ENCODE measurements around the gene MTCP1. TPM values are rescaled to one million over a fixed set of nuclear protein-coding genes. Genes with fewer than 3 reads are reported as not detected.
A peak's percentile ranks its signal among the peaks of the same experiment; 100 is the strongest.

The MTCP1 gene
- total RNA-seq: 10 to 100 TPM; 15.0 to 19.3 TPM

DNA sequence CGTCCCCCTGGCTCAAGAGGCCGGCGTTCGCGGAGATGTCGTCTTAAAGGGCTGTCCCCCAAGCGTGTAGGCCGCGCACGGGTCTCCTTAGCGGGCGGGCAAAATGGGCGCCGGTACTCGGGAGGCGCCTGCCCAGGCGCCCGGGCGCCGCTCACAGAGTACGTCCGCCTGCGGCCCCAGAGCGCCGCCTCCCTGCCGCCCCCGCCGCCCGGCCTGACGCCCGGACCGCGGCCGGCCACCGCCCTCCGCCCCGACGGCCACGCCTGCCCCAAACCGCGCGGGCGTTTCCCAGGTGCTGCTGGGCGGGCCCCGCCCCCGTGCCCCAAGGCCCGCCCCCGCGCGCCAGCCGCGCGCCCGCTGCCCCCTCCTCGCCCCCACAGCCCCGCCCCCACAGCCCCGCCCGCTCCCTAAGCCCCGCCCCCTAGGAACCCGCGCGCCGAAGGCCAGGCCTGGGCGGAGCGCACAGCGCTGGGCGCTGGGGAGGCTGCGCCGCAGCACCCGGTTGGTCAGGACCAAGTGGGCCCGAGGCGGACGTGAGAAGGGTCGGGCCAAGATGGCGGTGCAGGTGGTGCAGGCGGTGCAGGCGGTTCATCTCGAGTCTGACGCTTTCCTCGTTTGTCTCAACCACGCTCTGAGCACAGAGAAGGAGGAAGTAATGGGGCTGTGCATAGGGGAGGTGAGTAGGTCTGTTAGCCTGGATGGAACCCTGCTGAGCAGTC lies at the start of gene MTCP1, which contains the start of the genes BRCC3 and CMC4:
MTCP1 (minus strand) TSS at position 162 of the 719 bp plus-strand sequence. CDS start 5,126 bp downstream, outside the sequence.
BRCC3 (plus strand) TSS at position 534 of the 719 bp plus-strand sequence; CDS start at position 554, 20 bp downstream.
CMC4 (minus strand) TSS at position 162 of the 719 bp plus-strand sequence. CDS start 7,113 bp downstream, outside the sequence.
- Mint-ChIP-seq H3K27ac (peak within 1 kb of the TSS; percentile 84), H3K4me3 (peak within 1 kb of the TSS; percentile 89), H3K9me3 (no peaks in the 10 kb centered on the region), H3K4me1 (ENCODE audit: low read depth) (peaks cover 43% of the 10 kb centered on the region), H3K27me3 (ENCODE audit: low read depth) (no peaks in the 10 kb centered on the region), H3K36me3 (ENCODE audit: low read depth) (peaks cover 23% of the 10 kb centered on the region)
- DNase-seq: peak; percentile 79
- intact Hi-C loops (cut with micrococcal nuclease): loop anchor here (1.0 to 5.0 kb wide), 5 partner anchors 37 to 696 kb away; partner anchors contain the start of gene VBP1
- CTCF ChIA-PET: interaction anchor here (0.8 kb wide), 1 partner anchor 14 kb away, joined by 4 read pairs; no protein-coding TSS in a partner anchor

DNA sequence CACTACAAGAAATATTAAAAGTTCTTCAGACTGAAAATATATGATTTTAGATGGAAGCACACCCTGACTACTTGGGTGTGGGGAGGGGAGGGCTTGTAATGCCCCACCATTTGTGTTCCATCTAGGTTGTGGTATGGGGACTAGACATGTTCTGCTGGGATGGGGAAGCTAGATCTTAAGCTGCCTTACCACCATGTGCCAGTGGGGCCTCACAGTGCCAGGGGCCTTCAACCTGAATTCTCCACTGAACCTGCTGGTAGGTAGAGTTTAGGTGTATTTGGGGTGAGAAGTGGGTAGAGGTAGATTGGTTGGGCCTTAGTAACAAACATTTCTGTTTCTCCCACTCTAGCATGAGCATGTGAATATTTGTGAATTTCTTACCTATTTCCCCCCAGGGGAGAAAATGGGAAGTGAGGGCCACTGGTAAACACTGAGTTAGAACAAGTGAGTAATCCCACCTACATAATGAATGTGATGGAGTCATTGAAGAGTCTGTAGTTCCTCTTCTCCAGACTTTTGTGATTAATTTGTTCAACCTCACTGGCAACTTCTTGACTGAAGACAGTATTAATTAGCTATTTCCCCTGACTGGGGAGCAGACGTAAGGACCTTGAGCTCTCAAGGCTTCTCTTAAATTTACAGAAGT lies 44.4 kb upstream of the MTCP1 start:
- no peaks in the 10 kb centered on the region for H3K9me3 Mint-ChIP-seq
- intact Hi-C loops (cut with micrococcal nuclease): no loop called here
- H3K4me3 Mint-ChIP-seq: no peak overlapping the region
- H3K27me3 Mint-ChIP-seq (ENCODE audit: low read depth): no peaks in the 10 kb centered on the region
- DNase-seq: no peak
- no peak overlapping the region for H3K27ac Mint-ChIP-seq
- CTCF ChIA-PET: interaction anchor here (1.0 kb wide), 1 partner anchor 33 kb away, joined by 4 read pairs; no protein-coding TSS in a partner anchor
- H3K4me1 Mint-ChIP-seq (ENCODE audit: low read depth): no peaks in the 10 kb centered on the region
- H3K36me3 Mint-ChIP-seq (ENCODE audit: low read depth): peaks cover 17% of the 10 kb centered on the region

DNA sequence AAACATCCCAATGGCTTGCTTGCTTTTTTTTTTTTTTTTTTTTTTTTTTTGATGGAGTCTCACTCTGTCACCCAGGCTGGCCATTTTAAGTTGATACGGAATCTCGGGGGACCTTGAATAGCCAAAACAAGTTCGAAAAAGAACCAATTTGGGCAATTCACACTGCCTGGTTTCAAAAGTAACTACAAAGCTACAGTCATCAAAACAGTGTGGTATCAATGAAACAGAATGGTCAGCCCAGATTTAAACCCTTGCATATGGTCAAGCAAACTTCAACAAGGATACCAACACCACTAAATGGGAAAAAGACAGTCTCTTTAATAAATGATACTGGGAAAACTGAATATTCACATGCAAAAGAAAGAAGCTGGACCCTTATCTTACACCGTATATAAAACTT lies 42.2 kb upstream of the MTCP1 start:
- CTCF ChIA-PET: no interaction called here
- peaks cover 8% of the 10 kb centered on the region for H3K36me3 Mint-ChIP-seq (ENCODE audit: low read depth)
- peaks cover 8% of the 10 kb centered on the region for H3K4me1 Mint-ChIP-seq (ENCODE audit: low read depth)
- H3K27me3 Mint-ChIP-seq (ENCODE audit: low read depth): no peaks in the 10 kb centered on the region
- no peak overlapping the region for H3K4me3 Mint-ChIP-seq
- intact Hi-C loops (cut with micrococcal nuclease): no loop called here
- no peak for DNase-seq
- no peaks in the 10 kb centered on the region for H3K9me3 Mint-ChIP-seq
- no peak overlapping the region for H3K27ac Mint-ChIP-seq

DNA sequence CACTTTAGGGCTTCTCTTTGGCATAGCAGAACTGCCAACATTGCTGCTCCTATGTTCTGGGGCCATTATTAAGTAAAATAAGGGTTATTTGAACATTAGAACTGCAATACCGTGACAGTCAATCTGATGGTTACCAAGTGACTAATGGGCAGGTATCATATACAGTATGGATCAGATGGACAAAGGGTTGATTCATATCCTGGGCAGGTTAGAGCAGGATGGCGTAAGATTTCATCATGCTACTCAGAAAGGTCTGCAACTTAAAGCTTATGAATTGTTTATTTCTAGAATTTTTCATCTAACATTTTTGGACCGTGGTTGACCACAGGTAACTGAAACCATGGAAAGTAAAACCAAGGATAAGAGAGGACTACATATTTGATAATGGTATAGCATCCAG lies 41.2 kb upstream of the MTCP1 start:
- Mint-ChIP-seq H3K27ac (no peak overlapping the region), H3K9me3 (no peaks in the 10 kb centered on the region), H3K4me3 (no peak overlapping the region), H3K27me3 (ENCODE audit: low read depth) (no peaks in the 10 kb centered on the region), H3K36me3 (ENCODE audit: low read depth) (peaks cover 12% of the 10 kb centered on the region), H3K4me1 (ENCODE audit: low read depth) (peaks cover 15% of the 10 kb centered on the region)
- intact Hi-C loops (cut with micrococcal nuclease): no loop called here
- CTCF ChIA-PET: interaction anchor here (1.8 kb wide), 1 partner anchor 18 kb away, joined by 4 read pairs; no protein-coding TSS in a partner anchor
- DNase-seq: no peak

DNA sequence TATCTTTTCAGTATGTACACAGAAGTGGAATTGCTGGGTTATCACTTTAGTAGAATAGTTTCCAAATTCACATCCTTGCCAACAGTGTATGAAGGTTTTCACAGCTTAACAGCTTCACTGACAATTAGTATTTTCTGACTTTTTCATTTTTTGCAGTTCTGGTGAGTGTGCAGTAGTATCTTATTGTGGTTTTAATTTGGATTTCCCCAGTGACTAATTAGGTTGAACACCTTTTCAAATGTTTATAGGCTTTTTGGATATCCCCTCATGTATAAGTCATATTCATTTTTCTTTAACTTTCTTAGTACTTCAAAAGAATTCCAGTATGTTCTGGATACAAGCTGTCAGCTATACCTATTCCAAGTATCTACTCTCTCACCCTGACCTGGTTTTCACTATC lies 37.5 kb upstream of the MTCP1 start:
- H3K27ac Mint-ChIP-seq: peak overlapping the region; percentile 56
- intact Hi-C loops (cut with micrococcal nuclease): loop anchor here (1.0 kb wide), 2 partner anchors 37 to 81 kb away; partner anchors contain the start of genes BRCC3, CMC4 and MTCP1
- H3K36me3 Mint-ChIP-seq (ENCODE audit: low read depth): peaks cover 11% of the 10 kb centered on the region
- H3K4me3 Mint-ChIP-seq: no peak overlapping the region
- no peaks in the 10 kb centered on the region for H3K27me3 Mint-ChIP-seq (ENCODE audit: low read depth)
- CTCF ChIA-PET: interaction anchor here (1.5 kb wide), 1 partner anchor 14 kb away, joined by 6 read pairs; no protein-coding TSS in a partner anchor
- peaks cover 18% of the 10 kb centered on the region for H3K4me1 Mint-ChIP-seq (ENCODE audit: low read depth)
- H3K9me3 Mint-ChIP-seq: no peaks in the 10 kb centered on the region
- no peak for DNase-seq

DNA sequence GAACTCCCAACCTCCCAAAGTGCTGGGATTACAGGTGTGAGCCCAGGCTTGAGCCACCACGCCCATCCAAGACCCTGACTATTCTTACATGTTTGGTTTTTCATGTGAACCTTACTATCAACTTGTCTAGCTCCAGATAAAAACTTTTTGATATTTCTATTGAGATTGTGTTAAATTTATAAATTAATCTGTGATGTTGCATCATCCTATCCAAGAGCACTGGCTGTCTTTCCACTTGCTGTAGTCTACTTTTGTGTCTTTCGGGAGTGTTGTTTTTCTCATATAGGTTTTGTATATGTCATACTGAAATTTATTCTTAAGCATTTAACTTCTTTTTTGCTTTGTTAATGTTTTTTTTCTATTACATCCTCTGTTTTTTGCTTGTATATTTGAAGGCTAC lies 35.0 kb upstream of the MTCP1 start:
- Mint-ChIP-seq H3K9me3 (no peaks in the 10 kb centered on the region), H3K4me3 (no peak overlapping the region), H3K27ac (no peak overlapping the region), H3K36me3 (ENCODE audit: low read depth) (peaks cover 11% of the 10 kb centered on the region), H3K27me3 (ENCODE audit: low read depth) (no peaks in the 10 kb centered on the region), H3K4me1 (ENCODE audit: low read depth) (peaks cover 25% of the 10 kb centered on the region)
- CTCF ChIA-PET: no interaction called here
- intact Hi-C loops (cut with micrococcal nuclease): no loop called here
- no peak for DNase-seq

DNA sequence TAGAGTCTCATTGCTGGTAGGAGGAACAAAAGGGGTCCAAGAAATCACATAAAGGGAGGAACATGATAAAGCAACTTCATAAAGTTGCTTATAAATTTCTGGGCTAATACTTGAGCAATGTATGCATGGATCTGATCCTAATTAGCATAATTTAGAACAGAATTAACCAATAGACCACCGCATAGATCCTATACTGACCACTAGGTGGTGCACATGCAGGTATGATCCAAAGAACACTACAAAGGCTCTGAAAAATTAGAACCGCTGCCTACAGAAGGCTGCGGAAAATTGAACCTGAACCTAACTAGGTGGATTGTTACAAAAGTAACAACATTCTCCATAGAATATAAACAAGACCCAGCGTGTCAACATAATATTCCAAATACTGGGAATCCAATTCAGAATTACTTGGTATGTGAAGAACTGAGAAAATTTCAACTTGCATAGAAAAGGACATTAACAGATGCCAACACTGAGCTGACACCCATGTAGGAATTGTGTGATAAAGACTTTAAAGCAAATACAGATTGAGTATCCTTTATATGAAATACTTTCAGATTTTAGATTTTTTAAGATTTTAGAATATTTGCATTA lies 23.6 kb upstream of the MTCP1 start:
- peaks cover 11% of the 10 kb centered on the region for H3K36me3 Mint-ChIP-seq (ENCODE audit: low read depth)
- intact Hi-C loops (cut with micrococcal nuclease): loop anchor here (1.0 to 2.0 kb wide), 3 partner anchors 55 to 726 kb away; no protein-coding TSS in a partner anchor
- CTCF ChIA-PET: interaction anchor here (0.7 to 2.0 kb wide), 8 partner anchors 8 to 177 kb away, joined by 3 to 6 read pairs (median 4); partner anchors contain the start of gene VBP1
- DNase-seq: peak; percentile 32
- no peaks in the 10 kb centered on the region for H3K9me3 Mint-ChIP-seq
- no peak overlapping the region for H3K27ac Mint-ChIP-seq
- H3K4me1 Mint-ChIP-seq (ENCODE audit: low read depth): no peaks in the 10 kb centered on the region
- no peak overlapping the region for H3K4me3 Mint-ChIP-seq
- H3K27me3 Mint-ChIP-seq (ENCODE audit: low read depth): no peaks in the 10 kb centered on the region

- Mint-ChIP-seq H3K27ac (no peak overlapping the region), H3K36me3 (ENCODE audit: low read depth) (peaks cover 8% of the 10 kb centered on the region), H3K4me1 (ENCODE audit: low read depth) (no peaks in the 10 kb centered on the region), H3K4me3 (no peak overlapping the region), H3K27me3 (ENCODE audit: low read depth) (no peaks in the 10 kb centered on the region), H3K9me3 (no peaks in the 10 kb centered on the region)
- CTCF ChIA-PET: interaction anchor here (0.8 to 1.6 kb wide), 6 partner anchors 12 to 169 kb away, joined by 3 to 15 read pairs (median 4); no protein-coding TSS in a partner anchor
- no peak for DNase-seq
- intact Hi-C loops (cut with micrococcal nuclease): loop anchor here (1.0 kb wide), 2 partner anchors 106 to 169 kb away; no protein-coding TSS in a partner anchor
Measured at GRCh38 chrX:155086961-155087735, 16.2 kb upstream of the MTCP1 start.

DNA sequence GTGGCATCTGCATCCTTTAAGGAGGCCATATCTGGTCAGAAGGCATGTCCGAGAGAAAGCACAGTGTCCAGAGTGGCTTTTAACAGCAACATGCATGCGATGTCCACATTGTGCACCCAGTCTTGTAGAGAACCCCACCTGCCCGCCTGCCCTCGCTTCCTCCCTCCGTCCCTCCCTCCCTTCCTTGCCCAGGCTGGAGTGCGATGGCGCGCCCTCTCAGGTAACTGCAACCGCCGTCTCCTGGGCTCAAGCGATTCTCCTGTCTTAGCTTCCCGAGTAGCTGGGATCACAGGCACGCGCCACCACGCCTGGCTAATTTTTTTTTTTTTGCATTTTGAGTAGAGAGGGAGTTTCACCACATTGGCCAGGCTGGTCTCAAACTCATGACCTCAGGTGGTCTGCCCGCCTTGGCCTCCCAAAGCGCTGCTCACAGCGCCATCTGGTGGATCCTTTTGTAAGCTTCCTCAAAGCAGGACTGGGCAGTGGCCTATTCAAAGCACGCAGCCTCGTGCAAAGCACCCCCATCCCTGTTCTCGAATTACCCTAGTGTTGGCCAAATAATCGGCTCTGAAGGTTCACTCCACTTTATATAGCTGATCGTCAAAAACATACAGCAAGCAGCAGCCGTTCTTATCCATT lies 15.4 kb upstream of the MTCP1 start:
- H3K4me3 Mint-ChIP-seq: no peak overlapping the region
- peaks cover 8% of the 10 kb centered on the region for H3K36me3 Mint-ChIP-seq (ENCODE audit: low read depth)
- H3K9me3 Mint-ChIP-seq: no peaks in the 10 kb centered on the region
- DNase-seq: peak; percentile 51
- CTCF ChIA-PET: interaction anchor here (0.6 to 2.0 kb wide), 8 partner anchors 8 to 168 kb away, joined by 3 to 15 read pairs (median 5); no protein-coding TSS in a partner anchor
- H3K27ac Mint-ChIP-seq: no peak overlapping the region
- H3K27me3 Mint-ChIP-seq (ENCODE audit: low read depth): no peaks in the 10 kb centered on the region
- no peaks in the 10 kb centered on the region for H3K4me1 Mint-ChIP-seq (ENCODE audit: low read depth)
- intact Hi-C loops (cut with micrococcal nuclease): loop anchor here (1.0 kb wide), 2 partner anchors 105 to 168 kb away; no protein-coding TSS in a partner anchor

GRCh38 chrX:155071694-155072280 lies 851 bp upstream of the MTCP1 start:
- H3K4me3 Mint-ChIP-seq: peak overlapping the region; percentile 89

DNA sequence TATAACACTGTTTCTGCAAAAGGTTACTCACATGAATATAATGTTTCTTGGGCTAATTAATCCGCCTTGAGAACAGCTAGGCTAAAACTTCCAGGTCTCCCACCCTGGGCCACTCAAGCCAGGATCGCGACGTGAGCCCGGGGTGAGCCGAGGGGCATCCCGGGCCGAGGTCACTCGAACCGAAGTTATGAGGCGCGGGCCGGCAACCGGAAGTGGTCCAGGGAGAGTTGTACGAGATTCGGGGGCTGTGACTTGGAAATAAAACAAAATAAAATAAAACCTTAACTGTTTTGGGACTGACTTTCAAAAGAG lies 317 bp downstream of the MTCP1 start:
- Mint-ChIP-seq H3K4me1 (ENCODE audit: low read depth) (peaks cover 43% of the 10 kb centered on the region), H3K9me3 (no peaks in the 10 kb centered on the region), H3K36me3 (ENCODE audit: low read depth) (peaks cover 20% of the 10 kb centered on the region), H3K27ac (peak overlapping the region; percentile 78), H3K27me3 (ENCODE audit: low read depth) (no peaks in the 10 kb centered on the region), H3K4me3 (peak overlapping the region; percentile 85)
- intact Hi-C loops (cut with micrococcal nuclease): loop anchor here (2.0 to 5.0 kb wide), 3 partner anchors 88 to 696 kb away; partner anchors contain the start of gene VBP1
- no peak for DNase-seq
- CTCF ChIA-PET: interaction anchor here (0.8 kb wide), 1 partner anchor 14 kb away, joined by 4 read pairs; no protein-coding TSS in a partner anchor

More at GRCh38 chrX:155071694-155072280, 851 bp upstream of the MTCP1 start:
- H3K9me3 Mint-ChIP-seq: no peaks in the 10 kb centered on the region
- peak overlapping the region; percentile 84 for H3K27ac Mint-ChIP-seq
- intact Hi-C loops (cut with micrococcal nuclease): loop anchor here (1.0 to 5.0 kb wide), 5 partner anchors 37 to 695 kb away; partner anchors contain the start of gene VBP1
- peaks cover 43% of the 10 kb centered on the region for H3K4me1 Mint-ChIP-seq (ENCODE audit: low read depth)
- no peaks in the 10 kb centered on the region for H3K27me3 Mint-ChIP-seq (ENCODE audit: low read depth)
- H3K36me3 Mint-ChIP-seq (ENCODE audit: low read depth): peaks cover 25% of the 10 kb centered on the region
- DNase-seq: no peak
- CTCF ChIA-PET: no interaction called here
